Psoas muscle (tissue), 8 donors: Measurements from ENCODE around the gene KCNIP3. TPM values are rescaled to one million over a fixed set of nuclear protein-coding genes. Genes with fewer than 3 reads are reported as not detected.

Experiments used
- ATAC-seq, 4 donors: fragments of 200-7000 bp; cut with Tn5 transposase; one replicate each; pipeline ENCODE4 v1.9.1; 2020; ENCODE audit warnings: moderate library complexity in 3 of 4, mild to moderate bottlenecking in 2 of 4
- DNase-seq, 2 donors: peaks; one replicate each; pipeline ENCODE4 v3.0.0-alpha.2; 2020
- H3K27ac ChIP-seq: fragments of 200-600 bp; one replicate; pipeline ENCODE4 v1.8.0; 2022
- H3K27me3 ChIP-seq, 3 donors: fragments of 200-600 bp in 1 of 3; one replicate each; pipeline versions ENCODE4 v1.6.1 to v1.8.0; 2013 to 2022; ENCODE audit warnings: low read length in 2 of 3, mild to moderate bottlenecking in 2 of 3, moderate library complexity in 1 of 3; ENCODE audit not compliant: insufficient read depth in 3 of 3
- H3K36me3 ChIP-seq, 2 donors: fragments of 200-600 bp in 1 of 2; one replicate each; pipeline versions ENCODE4 v1.6.1 to v1.8.0; 2013 to 2022; ENCODE audit warnings: low read depth in 1 of 2, mild to moderate bottlenecking in 1 of 2, moderate library complexity in 1 of 2; ENCODE audit not compliant: insufficient read depth in 1 of 2
- H3K4me1 ChIP-seq: fragments of 200-600 bp; one replicate; pipeline ENCODE4 v1.8.0; 2022
- H3K4me3 ChIP-seq: fragments of 200-600 bp; one replicate; pipeline ENCODE4 v1.8.0; 2022; ENCODE audit warnings: mild to moderate bottlenecking
- H3K9me3 ChIP-seq: fragments of 200-600 bp; one replicate; pipeline ENCODE4 v1.8.0; 2022
- CTCF ChIP-seq: fragments of 200-600 bp; IDR thresholded peaks from one replicate; pipeline ENCODE4 v1.8.0; 2022; ENCODE audit warnings: antibody characterized with exemption
- WGBS, 3 donors: extraction: QIAGEN DNeasy Blood & Tissue Kit; methylation state at CpG; one replicate each; pipeline versions ENCODE4 v1.1.6 to v1.1.7; 2013; 5-methylcytosine and 5-hydroxymethylcytosine counted together
- intact Hi-C, 2 donors: fragments of 100-400 bp; cut with DNase I; formaldehyde crosslinking; loops; one replicate each; pipeline versions ENCODE4 v1.11.0 to v1.14.2; 2022
- polyA plus RNA-seq, 3 donors: library from polyadenylated mRNA; stranded (reverse); fragments of 200-250 nt; gene quantifications; one replicate each; pipeline ENCODE4 v1.2.3, GENCODE V29; 2013
- total RNA-seq, 4 donors: library from RNA; stranded (reverse); fragmentation: NEBNext Ultra II Directional in 2 of 4; extraction: Animal tissue kit (Norgen Biotek cat#: 25700) in 2 of 4; gene quantifications; one replicate each; pipeline versions ENCODE4 v1.2.1 to v1.2.4, GENCODE V29; 2021 to 2023
- donor health status: healthy with polysubstance abuse.
- donor health status: DM: no; HTN: no; CAD: no; lungs with moderate emphysema.
- donor health status: Bipolar disorder and iron deficiency.
- donor health status: healthy.
- donor health status: DM: yes; HTN: yes; CAD: no.
- donor health status: DM: no; HTN: no; CAD: no.
- donor health status: DM: no; HTN: no; CAD: no.
- donor health status: DM: yes; HTN: yes; CAD: no.

Gene KCNIP3
- total and polyA plus RNA-seq, 7 donors = 0.93 to 2.0 (median 1.3) TPM

GRCh38 chr2:95372216-95372829, 75.2 kb downstream of the KCNIP3 start:
- no peak for DNase-seq
- ATAC-seq = no peak
- no peaks in the 10 kb centered on the region for H3K36me3 ChIP-seq

GRCh38 chr2:95372845-95373244, 75.7 kb downstream of the KCNIP3 start:
- no peak for TF ChIP-seq CTCF
- Histone ChIP-seq H3K27ac (no peak overlapping the region), H3K4me1 (no peaks in the 10 kb centered on the region), H3K27me3 (no peaks in the 10 kb centered on the region), H3K36me3 (no peaks in the 10 kb centered on the region), H3K9me3 (no peaks in the 10 kb centered on the region), H3K4me3 (no peak overlapping the region)
- DNase-seq (no peak), ATAC-seq (no peak)
- WGBS, 3 donors = 92 to 94% (median 92%) methylated on average over 8 of the region's 8 CpGs
- intact Hi-C loops = no loop called here

More at GRCh38 chr2:95372216-95372829, 75.2 kb downstream of the KCNIP3 start:
- no peak for TF ChIP-seq CTCF
- Histone ChIP-seq H3K9me3 (no peaks in the 10 kb centered on the region), H3K4me1 (no peaks in the 10 kb centered on the region), H3K27ac (no peak overlapping the region), H3K27me3 (no peaks in the 10 kb centered on the region), H3K4me3 (no peak overlapping the region)
- 91 to 95% (median 92%) methylated on average over 8 of the region's 8 CpGs for WGBS, 3 donors
- intact Hi-C loops = no loop called here

- Histone ChIP-seq H3K27me3 (no peaks in the 10 kb centered on the region), H3K4me3 (no peak overlapping the region), H3K36me3 (no peaks in the 10 kb centered on the region), H3K9me3 (no peaks in the 10 kb centered on the region), H3K27ac (no peak overlapping the region), H3K4me1 (no peaks in the 10 kb centered on the region)
- intact Hi-C loops = no loop called here
- DNase-seq (no peak), ATAC-seq (no peak)
- 85 to 93% (median 86%) methylated on average over 6 of the region's 6 CpGs for WGBS, 3 donors
- no peak for TF ChIP-seq CTCF
Measured at GRCh38 chr2:95374029-95374428, 76.9 kb downstream of the KCNIP3 start.

GRCh38 chr2:95374451-95374920, 77.3 kb downstream of the KCNIP3 start:
- ATAC-seq (no peak), DNase-seq (no peak)
- 86 to 92% (median 87%) methylated on average over 11 of the region's 11 CpGs for WGBS, 3 donors
- H3K27me3 ChIP-seq = no peaks in the 10 kb centered on the region
- H3K27ac ChIP-seq = no peak overlapping the region
- H3K4me3 ChIP-seq = no peak overlapping the region
- no peaks in the 10 kb centered on the region for H3K36me3 ChIP-seq
- H3K4me1 ChIP-seq = no peaks in the 10 kb centered on the region
- H3K9me3 ChIP-seq = no peaks in the 10 kb centered on the region
- no peak for TF ChIP-seq CTCF
- intact Hi-C loops = no loop called here
